NCI-H82 treated with DMSO at 0.1 percent for 48 hours (cell line): ENCODE data around the gene NUP42.
A peak's percentile ranks its signal among the peaks of the same experiment; 100 is the strongest.

Experiments
- DNase-seq: peaks from one replicate; lab custom pipeline; 2025; ENCODE audit not compliant: unreplicated experiment; lab: John Stamatoyannopoulos, UW

NUP42 gene

GRCh38 chr7:23234569-23235296, 52.9 kb downstream of the NUP42 start:
- DNase-seq, result no peak

- DNase-seq, result no peak
Observed at GRCh38 chr7:23235813-23236221, 54.0 kb downstream of the NUP42 start.

GRCh38 chr7:23237000-23237399, 55.2 kb downstream of the NUP42 start:
- DNase-seq, result no peak

- no peak for DNase-seq
Observed at GRCh38 chr7:23238983-23239652, 57.3 kb downstream of the NUP42 start.

- DNase-seq, result no peak
Observed at GRCh38 chr7:23239698-23240097, 57.9 kb downstream of the NUP42 start.

GRCh38 chr7:23242321-23242720, 60.5 kb downstream of the NUP42 start:
- no peak for DNase-seq

GRCh38 chr7:23242935-23243334, 61.1 kb downstream of the NUP42 start:
- DNase-seq, result peak; percentile 8

- DNase-seq, result no peak
Observed at GRCh38 chr7:23246555-23246954, 64.7 kb downstream of the NUP42 start, which contains the start of gene GPNMB. GPNMB (plus strand) TSS chr7:23246775; CDS start chr7:23246858, 83 bp downstream.

- DNase-seq, result no peak
Observed at GRCh38 chr7:23247046-23247602, 65.3 kb downstream of the NUP42 start.

GRCh38 chr7:23247603-23248335, 65.9 kb downstream of the NUP42 start:
- no peak for DNase-seq

- DNase-seq, result no peak
Observed at GRCh38 chr7:23249486-23249885, 67.6 kb downstream of the NUP42 start.
